ENCODE data around the gene CSNK2B. TPM values are rescaled to one million over a fixed set of nuclear protein-coding genes. Genes with fewer than 3 reads are reported as not detected.

CSNK2B gene
- total and polyA plus RNA-seq, 9 of the 15 experiments (the other 6 are each of a cell fraction or from before 2014, with no cell fraction given) = 120 to 1,126 (median 529) TPM

DNA sequence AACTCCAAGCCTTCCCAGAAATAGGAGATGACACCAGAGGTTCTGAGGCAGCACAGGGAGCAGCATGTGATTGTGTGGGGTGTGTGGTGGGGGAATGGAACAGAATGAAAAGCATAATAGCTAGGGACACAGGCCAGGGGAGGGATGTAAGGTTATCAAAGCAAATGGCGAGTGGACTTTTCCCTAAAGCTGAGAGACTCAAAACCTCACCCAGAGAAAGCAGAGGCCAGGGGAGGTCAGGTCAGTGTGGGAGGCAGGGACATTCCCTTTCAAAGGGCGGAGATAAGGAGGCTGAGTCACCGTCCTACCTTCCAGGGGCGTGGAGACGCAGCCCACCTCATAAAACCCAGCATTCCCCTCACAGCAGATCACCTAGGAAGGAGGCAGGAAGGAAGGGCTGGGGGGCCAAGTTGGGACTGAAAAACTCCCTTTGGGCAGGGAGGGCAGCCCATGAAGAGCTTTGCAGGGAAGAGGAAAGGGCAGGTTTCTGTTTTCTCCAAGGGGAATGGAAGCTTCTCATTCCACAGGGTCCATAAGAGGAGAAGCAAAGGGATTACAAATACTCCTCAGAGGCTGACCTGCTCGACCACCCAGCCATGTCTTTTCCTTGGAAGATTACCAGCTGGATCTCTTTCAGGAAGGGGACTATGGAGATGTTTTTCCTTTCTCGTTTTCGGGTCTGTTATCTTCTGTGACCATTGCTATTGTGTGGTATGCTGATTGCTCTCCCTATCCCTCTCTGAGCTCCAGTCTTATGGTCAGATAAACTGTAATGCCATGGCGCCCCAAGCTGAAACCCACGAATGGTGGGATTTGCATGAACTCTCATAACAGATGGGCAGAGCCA, 24.6 kb downstream of the CSNK2B start (continued):
- TF ChIP-seq ZNF583 (CRISPR knock-in tag; IDR thresholded peaks at IDR 0.05) (peak; percentile 71), RBM25 (IDR thresholded peaks at IDR 0.05; ENCODE audit: low read depth, low read length, severe bottlenecking) (peak; percentile 89), PCBP1 (IDR thresholded peaks at IDR 0.05; ENCODE audit: low read depth, low read length, poor library complexity, severe bottlenecking) (no peak), CXXC5 (CRISPR knock-in tag; IDR thresholded peaks at IDR 0.05) (peak; percentile 91), HNRNPH1 (optimal IDR thresholded peaks at IDR 0.05; ENCODE audit: low read depth, low read length) (no peak), ZNF507 (tag; conservative IDR thresholded peaks at IDR 0.05) (no peak), ZNF444 (CRISPR knock-in tag; IDR thresholded peaks at IDR 0.05) (no peak), LCOR (CRISPR knock-in tag; IDR thresholded peaks at IDR 0.05) (peak; percentile 90), TARDBP (IDR thresholded peaks at IDR 0.05) (peak; percentile 54; the same call in 1 of the 2 replicates), LARP7 (IDR thresholded peaks at IDR 0.05) (peak; percentile 13; the same call in 1 of the 2 replicates), TAL1 (IDR thresholded peaks at IDR 0.05) (peak; percentile 91), EHMT2 (IDR thresholded peaks at IDR 0.05) (peak; percentile 36; the same call in 1 of the 2 replicates), ZNF140 (CRISPR knock-in tag; IDR thresholded peaks at IDR 0.05) (no peak), ZFPM2 (CRISPR knock-in tag; IDR thresholded peaks at IDR 0.05) (no peak), ZNF668 (CRISPR knock-in tag; IDR thresholded peaks at IDR 0.05) (peak; percentile 83; the same call in 1 of the 2 replicates), RBM39 (optimal IDR thresholded peaks at IDR 0.05; ENCODE audit: low read depth, low read length) (peak; percentile 8), ZNF217 (CRISPR knock-in tag; IDR thresholded peaks at IDR 0.05) (no peak), KLF1 (tag; IDR thresholded peaks at IDR 0.05) (peak; percentile 78; the same call in 1 of the 2 replicates), ETV5 (CRISPR knock-in tag; IDR thresholded peaks at IDR 0.05; ENCODE audit: low read depth) (peak; percentile 44; the same call in 1 of the 2 replicates), MAFK (IDR thresholded peaks at IDR 0.05; ENCODE audit: low read length) (peak; percentile 55; the same call in 1 of the 2 replicates), ZNF143 (CRISPR knock-in tag; IDR thresholded peaks at IDR 0.05) (no peak), NR2F6 (CRISPR knock-in tag; IDR thresholded peaks at IDR 0.05) (0 out of 2 replicates have a peak, but pooled peaks have one; percentile 7), TBL1XR1 (IDR thresholded peaks at IDR 0.05; ENCODE audit: low read length in 2 of 2) (peak in 1 of 2 experiments; percentile 92; a peak in 3 of 4 replicates)
- TF ChIP-seq, protein P1, sequence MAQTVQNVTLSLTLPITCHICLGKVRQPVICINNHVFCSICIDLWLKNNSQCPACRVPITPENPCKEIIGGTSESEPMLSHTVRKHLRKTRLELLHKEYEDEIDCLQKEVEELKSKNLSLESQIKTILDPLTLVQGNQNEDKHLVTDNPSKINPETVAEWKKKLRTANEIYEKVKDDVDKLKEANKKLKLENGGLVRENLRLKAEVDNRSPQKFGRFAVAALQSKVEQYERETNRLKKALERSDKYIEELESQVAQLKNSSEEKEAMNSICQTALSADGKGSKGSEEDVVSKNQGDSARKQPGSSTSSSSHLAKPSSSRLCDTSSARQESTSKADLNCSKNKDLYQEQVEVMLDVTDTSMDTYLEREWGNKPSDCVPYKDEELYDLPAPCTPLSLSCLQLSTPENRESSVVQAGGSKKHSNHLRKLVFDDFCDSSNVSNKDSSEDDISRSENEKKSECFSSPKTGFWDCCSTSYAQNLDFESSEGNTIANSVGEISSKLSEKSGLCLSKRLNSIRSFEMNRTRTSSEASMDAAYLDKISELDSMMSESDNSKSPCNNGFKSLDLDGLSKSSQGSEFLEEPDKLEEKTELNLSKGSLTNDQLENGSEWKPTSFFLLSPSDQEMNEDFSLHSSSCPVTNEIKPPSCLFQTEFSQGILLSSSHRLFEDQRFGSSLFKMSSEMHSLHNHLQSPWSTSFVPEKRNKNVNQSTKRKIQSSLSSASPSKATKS (CRISPR knock-in tag; IDR thresholded peaks at IDR 0.05) = no peak
- TF ChIP-seq, protein P2, sequence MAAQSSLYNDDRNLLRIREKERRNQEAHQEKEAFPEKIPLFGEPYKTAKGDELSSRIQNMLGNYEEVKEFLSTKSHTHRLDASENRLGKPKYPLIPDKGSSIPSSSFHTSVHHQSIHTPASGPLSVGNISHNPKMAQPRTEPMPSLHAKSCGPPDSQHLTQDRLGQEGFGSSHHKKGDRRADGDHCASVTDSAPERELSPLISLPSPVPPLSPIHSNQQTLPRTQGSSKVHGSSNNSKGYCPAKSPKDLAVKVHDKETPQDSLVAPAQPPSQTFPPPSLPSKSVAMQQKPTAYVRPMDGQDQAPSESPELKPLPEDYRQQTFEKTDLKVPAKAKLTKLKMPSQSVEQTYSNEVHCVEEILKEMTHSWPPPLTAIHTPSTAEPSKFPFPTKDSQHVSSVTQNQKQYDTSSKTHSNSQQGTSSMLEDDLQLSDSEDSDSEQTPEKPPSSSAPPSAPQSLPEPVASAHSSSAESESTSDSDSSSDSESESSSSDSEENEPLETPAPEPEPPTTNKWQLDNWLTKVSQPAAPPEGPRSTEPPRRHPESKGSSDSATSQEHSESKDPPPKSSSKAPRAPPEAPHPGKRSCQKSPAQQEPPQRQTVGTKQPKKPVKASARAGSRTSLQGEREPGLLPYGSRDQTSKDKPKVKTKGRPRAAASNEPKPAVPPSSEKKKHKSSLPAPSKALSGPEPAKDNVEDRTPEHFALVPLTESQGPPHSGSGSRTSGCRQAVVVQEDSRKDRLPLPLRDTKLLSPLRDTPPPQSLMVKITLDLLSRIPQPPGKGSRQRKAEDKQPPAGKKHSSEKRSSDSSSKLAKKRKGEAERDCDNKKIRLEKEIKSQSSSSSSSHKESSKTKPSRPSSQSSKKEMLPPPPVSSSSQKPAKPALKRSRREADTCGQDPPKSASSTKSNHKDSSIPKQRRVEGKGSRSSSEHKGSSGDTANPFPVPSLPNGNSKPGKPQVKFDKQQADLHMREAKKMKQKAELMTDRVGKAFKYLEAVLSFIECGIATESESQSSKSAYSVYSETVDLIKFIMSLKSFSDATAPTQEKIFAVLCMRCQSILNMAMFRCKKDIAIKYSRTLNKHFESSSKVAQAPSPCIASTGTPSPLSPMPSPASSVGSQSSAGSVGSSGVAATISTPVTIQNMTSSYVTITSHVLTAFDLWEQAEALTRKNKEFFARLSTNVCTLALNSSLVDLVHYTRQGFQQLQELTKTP (IDR thresholded peaks at IDR 0.05; ENCODE audit: low read depth in 1 of 2, partially characterized antibody in 2 of 2) = peak; percentile 19 to 79
